Keratinocyte (primary cell): ENCODE data around the gene ALG12. TPM values are rescaled to one million over a fixed set of nuclear protein-coding genes. Genes with fewer than 3 reads are reported as not detected.

ENCODE experiments used
- DNase-seq: peaks from one replicate; pipeline ENCODE4 v3.0.0-alpha.2; 2011; ENCODE audit warnings: low read depth, missing footprints, low spot score
- FAIRE-seq: peaks from 2 replicates; lab custom pipeline; 2011; peaks lifted over from hg19 to GRCh38; lab: Jason Lieb, UNC
- H2AFZ ChIP-seq: 2 replicates; pipeline ENCODE4 v1.6.0; 2012; ENCODE audit warnings: low read length, control low read depth, inconsistent platforms; ENCODE audit not compliant: control insufficient read depth
- H3K27ac ChIP-seq: 2 replicates; pipeline ENCODE4 v1.5.1; 2011; ENCODE audit warnings: low read length; ENCODE audit not compliant: control insufficient read depth, insufficient read depth
- H3K27me3 ChIP-seq: 3 replicates; pipeline ENCODE4 v1.6.0; 2011; ENCODE audit warnings: low read length; ENCODE audit not compliant: control insufficient read depth, insufficient read depth; ENCODE audit errors: extremely low read depth
- H3K36me3 ChIP-seq, 2 experiments: 2 replicates in 1 of 2; 3 replicates in 1 of 2; pipeline ENCODE4 v1.5.1; 2011; ENCODE audit warnings: low read length in 2 of 2, mild to moderate bottlenecking in 1 of 2; ENCODE audit not compliant: control insufficient read depth in 2 of 2, insufficient read depth in 2 of 2; ENCODE audit errors: extremely low read depth in 1 of 2
- H3K4me1 ChIP-seq: 3 replicates; pipeline ENCODE4 v1.5.1; 2011; ENCODE audit warnings: low read length; ENCODE audit not compliant: control insufficient read depth, insufficient read depth; ENCODE audit errors: extremely low read depth
- H3K4me2 ChIP-seq: 3 replicates; pipeline ENCODE4 v1.6.0; 2011; ENCODE audit warnings: low read depth, low read length; ENCODE audit not compliant: control insufficient read depth, insufficient read depth; ENCODE audit errors: extremely low read depth
- H3K4me3 ChIP-seq, 3 experiments: fragments of 200-600 bp in 1 of 3; sonication (generic) in 1 of 3; 2 replicates in 2 of 3; 3 replicates in 1 of 3; pipeline ENCODE4 v1.5.1; 2011 to 2016; ENCODE audit warnings: low read length in 3 of 3, mild to moderate bottlenecking in 3 of 3, control low read depth in 2 of 3, inconsistent platforms in 1 of 3, low read depth in 1 of 3, mixed read lengths in 1 of 3, mixed run types in 1 of 3, moderate library complexity in 1 of 3; ENCODE audit not compliant: control insufficient read depth in 2 of 3, insufficient read depth in 2 of 3; ENCODE audit errors: extremely low read depth in 1 of 3
- H3K79me2 ChIP-seq: 2 replicates; pipeline ENCODE4 v1.6.0; 2012; ENCODE audit warnings: low read length; ENCODE audit not compliant: control insufficient read depth, insufficient read depth
- H3K9ac ChIP-seq: 3 replicates; pipeline ENCODE4 v1.6.0; 2011; ENCODE audit warnings: low read length; ENCODE audit not compliant: control insufficient read depth, insufficient read depth; ENCODE audit errors: extremely low read depth
- H3K9me1 ChIP-seq: 3 replicates; pipeline ENCODE4 v1.6.0; 2011; ENCODE audit warnings: low read length; ENCODE audit not compliant: control insufficient read depth, insufficient read depth; ENCODE audit errors: extremely low read depth
- H3K9me3 ChIP-seq: 2 replicates; pipeline ENCODE4 v1.5.1; 2012; ENCODE audit warnings: low read depth, low read length; ENCODE audit not compliant: control insufficient read depth
- H4K20me1 ChIP-seq: 3 replicates; pipeline ENCODE4 v1.6.0; 2011; ENCODE audit warnings: low read length; ENCODE audit not compliant: control insufficient read depth, insufficient read depth; ENCODE audit errors: extremely low read depth
- CTCF ChIP-seq, 3 experiments: IDR thresholded peaks in 1 of 3; conservative IDR thresholded peaks in 1 of 3; optimal IDR thresholded peaks in 1 of 3; 2 replicates in 2 of 3; 3 replicates in 1 of 3; pipeline versions ENCODE3 to v1.5.1; 2011; ENCODE audit warnings: low read length in 3 of 3, mild to moderate bottlenecking in 3 of 3, moderate library complexity in 2 of 3, control low read depth in 1 of 3, inconsistent platforms in 1 of 3; ENCODE audit not compliant: insufficient read depth in 2 of 3; ENCODE audit errors: extremely low read depth in 1 of 3
- EZH2 ChIP-seq: IDR thresholded peaks from one replicate; pipeline ENCODE4 v1.6.1; 2012; ENCODE audit warnings: inconsistent platforms, mild to moderate bottlenecking, low read length, moderate library complexity
- dilution Hi-C: fragments of 300-500 bp; cut with MboI; formaldehyde crosslinking; loops from one replicate; pipeline ENCODE4 v1.7.0; 2020; ENCODE audit warnings: low sequenced_read_pairs; ENCODE audit not compliant: extremely low pct_ligation_motif_present
- polyA plus RNA-seq, 5 experiments: library from polyadenylated mRNA; depleted of rRNA in 3 of 5; stranded (reverse) in 3 of 5; stranded (forward) in 1 of 5; unstranded in 1 of 5; fragments of >200 nt; gene quantifications; 1 replicate in 1 of 5; 2 replicates in 3 of 5; 3 replicates in 1 of 5; pipeline versions ENCODE4 v1.2.1 to v1.2.3, GENCODE V29; 2011 to 2012; ENCODE audit warnings: missing spikeins in 2 of 5, low read depth in 1 of 5, low replicate concordance in 1 of 5

Gene ALG12
- polyA plus RNA-seq, 1 donor (not counting 4 experiments of a cell fraction or from before 2014, with no cell fraction given), result 6.3 TPM

- Histone ChIP-seq H3K79me2 (peaks cover 23% of the 10 kb centered on the region), H3K27ac (no peak overlapping the region), H3K36me3 (peaks cover 10 to 16% of the 10 kb centered on the region in 2 experiments), H2AFZ (no peak overlapping the region), H3K4me1 (peaks cover 18% of the 10 kb centered on the region), H3K4me3 (no peak overlapping the region), H3K27me3 (no peaks in the 10 kb centered on the region), H3K9me3 (no peaks in the 10 kb centered on the region), H3K9ac (no peak overlapping the region), H3K4me2 (no peak overlapping the region), H4K20me1 (peaks cover 6% of the 10 kb centered on the region), H3K9me1 (no peaks in the 10 kb centered on the region)
- DNase-seq (no peak), FAIRE-seq (no peak)
- dilution Hi-C loops, result no loop called here
- TF ChIP-seq CTCF (optimal IDR thresholded peaks at IDR 0.05 in 1 of 3, IDR thresholded peaks at IDR 0.05 in 1 of 3, conservative IDR thresholded peaks at IDR 0.05 in 1 of 3; ENCODE audit: extremely low read depth in 1 of 3, insufficient read depth in 2 of 3, low read length in 3 of 3), result no peak
- TF ChIP-seq EZH2, result no peak
Measured at GRCh38 chr22:49963647-49964026, 45.4 kb upstream of the ALG12 start.

- dilution Hi-C loops, result no loop called here
- Histone ChIP-seq H3K79me2 (peaks cover 23% of the 10 kb centered on the region), H3K4me2 (peak overlapping the region; percentile 89), H3K9ac (peak overlapping the region; percentile 89), H3K4me1 (peaks cover 18% of the 10 kb centered on the region), H3K9me3 (no peaks in the 10 kb centered on the region), H3K4me3 (peak overlapping the region; percentile 65 to 76 (median 72)), H3K9me1 (no peaks in the 10 kb centered on the region), H4K20me1 (peaks cover 6% of the 10 kb centered on the region), H2AFZ (no peak overlapping the region), H3K36me3 (peaks cover 10 to 16% of the 10 kb centered on the region in 2 experiments), H3K27ac (peak overlapping the region; percentile 88), H3K27me3 (no peaks in the 10 kb centered on the region)
- FAIRE-seq (no peak), DNase-seq (no peak)
- TF ChIP-seq CTCF (optimal IDR thresholded peaks at IDR 0.05 in 1 of 3, IDR thresholded peaks at IDR 0.05 in 1 of 3, conservative IDR thresholded peaks at IDR 0.05 in 1 of 3; ENCODE audit: extremely low read depth in 1 of 3, insufficient read depth in 2 of 3, low read length in 3 of 3) (no peak), EZH2 (no peak)
Measured at GRCh38 chr22:49962751-49963646, 44.8 kb upstream of the ALG12 start.
